Mucosa of descending colon (tissue), 3 donors: ENCODE results near the gene CARMIL1. TPM values are rescaled to one million over a fixed set of nuclear protein-coding genes. Genes with fewer than 3 reads are reported as not detected.
A peak's percentile ranks its signal among the peaks of the same experiment; 100 is the strongest.

Experiments used
- ATAC-seq: fragments of 200-7000 bp; cut with Tn5 transposase; one replicate; pipeline ENCODE4 v1.9.1; 2020; ENCODE audit warnings: mild to moderate bottlenecking, moderate library complexity
- DNase-seq, 3 donors: peaks; one replicate each; pipeline ENCODE4 v3.0.0-alpha.2; 2020
- H3K36me3 ChIP-seq: fragments of 200-600 bp; one replicate; pipeline ENCODE4 v1.8.0; 2021; ENCODE audit warnings: low read depth, mild to moderate bottlenecking
- H3K4me1 ChIP-seq: fragments of 200-600 bp; one replicate; pipeline ENCODE4 v1.8.0; 2021; ENCODE audit warnings: low read depth, mild to moderate bottlenecking
- H3K4me3 ChIP-seq: fragments of 200-600 bp; one replicate; pipeline ENCODE4 v1.8.0; 2021; ENCODE audit warnings: mild to moderate bottlenecking
- H3K9me3 ChIP-seq: fragments of 200-600 bp; one replicate; pipeline ENCODE4 v1.8.0; 2021; ENCODE audit warnings: mild to moderate bottlenecking
- intact Hi-C, 2 donors: fragments of 100-400 bp; cut with DNase I in 1 of 2; cut with micrococcal nuclease in 1 of 2; formaldehyde crosslinking; loops; one replicate each; pipeline versions ENCODE4 v1.11.0 to v1.11.1; 2022; cut with DNase I, micrococcal nuclease
- total RNA-seq, 3 donors: library from RNA; stranded (reverse); fragmentation: NEBNext Ultra II Directional in 2 of 3; extraction: Animal tissue kit (Norgen Biotek cat#: 25700) in 2 of 3; gene quantifications; one replicate each; pipeline versions ENCODE4 v1.2.1 to v1.2.4, GENCODE V29; 2021 to 2023
- TF ChIP-seq, protein P1 (sequence below): fragments of 200-600 bp; IDR thresholded peaks from one replicate; pipeline ENCODE4 v1.8.0; 2022; ENCODE audit warnings: antibody characterized with exemption, mild to moderate bottlenecking
- donor health status: DM: no; HTN: no; CAD: no; lungs with moderate emphysema.
- donor health status: DM: no; HTN: no; CAD: no.
- donor health status: DM: no; HTN: yes; CAD: no.

CARMIL1 gene
- total RNA-seq, 3 donors from 2014 or later: 21.8 to 61.0 (median 44.8) TPM

DNA sequence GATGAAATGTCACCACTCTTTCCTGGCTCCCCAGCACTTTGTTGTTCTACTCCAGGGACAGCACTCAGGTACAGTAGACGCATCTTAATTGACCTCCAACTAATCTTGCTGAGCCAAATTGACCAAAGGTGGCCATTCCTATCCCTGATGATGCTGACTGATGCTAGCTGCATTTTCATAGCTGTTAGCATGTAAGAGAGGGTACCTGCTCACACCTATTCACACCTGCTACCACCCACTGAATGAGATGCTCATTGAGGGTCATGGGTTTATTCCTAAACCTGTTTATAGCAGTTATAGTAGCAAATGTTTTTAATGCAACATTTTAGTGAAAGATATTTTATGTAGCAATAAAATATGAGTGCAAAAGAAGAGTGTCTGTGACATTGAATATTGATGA, 145.1 kb downstream of the CARMIL1 start:
- ATAC-seq (no peak), DNase-seq (no peak)
- no peaks in the 10 kb centered on the region for H3K9me3 ChIP-seq
- H3K4me1 ChIP-seq: no peaks in the 10 kb centered on the region
- no peaks in the 10 kb centered on the region for H3K36me3 ChIP-seq
- no peak overlapping the region for H3K4me3 ChIP-seq
- intact Hi-C loops: no loop called here
- TF ChIP-seq, protein P1, sequence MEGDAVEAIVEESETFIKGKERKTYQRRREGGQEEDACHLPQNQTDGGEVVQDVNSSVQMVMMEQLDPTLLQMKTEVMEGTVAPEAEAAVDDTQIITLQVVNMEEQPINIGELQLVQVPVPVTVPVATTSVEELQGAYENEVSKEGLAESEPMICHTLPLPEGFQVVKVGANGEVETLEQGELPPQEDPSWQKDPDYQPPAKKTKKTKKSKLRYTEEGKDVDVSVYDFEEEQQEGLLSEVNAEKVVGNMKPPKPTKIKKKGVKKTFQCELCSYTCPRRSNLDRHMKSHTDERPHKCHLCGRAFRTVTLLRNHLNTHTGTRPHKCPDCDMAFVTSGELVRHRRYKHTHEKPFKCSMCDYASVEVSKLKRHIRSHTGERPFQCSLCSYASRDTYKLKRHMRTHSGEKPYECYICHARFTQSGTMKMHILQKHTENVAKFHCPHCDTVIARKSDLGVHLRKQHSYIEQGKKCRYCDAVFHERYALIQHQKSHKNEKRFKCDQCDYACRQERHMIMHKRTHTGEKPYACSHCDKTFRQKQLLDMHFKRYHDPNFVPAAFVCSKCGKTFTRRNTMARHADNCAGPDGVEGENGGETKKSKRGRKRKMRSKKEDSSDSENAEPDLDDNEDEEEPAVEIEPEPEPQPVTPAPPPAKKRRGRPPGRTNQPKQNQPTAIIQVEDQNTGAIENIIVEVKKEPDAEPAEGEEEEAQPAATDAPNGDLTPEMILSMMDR: no peak

DNA sequence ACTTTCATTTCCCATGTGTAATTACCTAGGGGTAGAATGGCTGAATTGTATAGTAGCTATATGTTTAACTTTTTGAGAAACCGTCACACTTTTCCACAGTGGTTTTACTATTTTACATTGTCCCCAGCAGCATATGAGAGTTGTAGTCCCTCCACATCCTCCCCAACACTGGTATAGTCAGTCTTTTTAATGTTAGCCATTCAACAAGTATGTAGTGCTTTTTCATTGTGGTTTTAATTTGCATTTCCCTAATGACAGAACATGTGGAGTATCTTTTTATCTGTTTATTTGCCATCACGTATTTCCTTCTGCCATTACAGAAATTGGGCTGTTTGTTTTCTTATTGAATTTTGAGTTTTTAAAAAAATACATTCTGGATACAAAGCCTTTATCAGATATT, 148.4 kb downstream of the CARMIL1 start:
- no peak for ATAC-seq
- intact Hi-C loops: no loop called here
- no peaks in the 10 kb centered on the region for H3K36me3 ChIP-seq
- no peaks in the 10 kb centered on the region for H3K4me1 ChIP-seq
- DNase-seq: no peak
- no peak overlapping the region for H3K4me3 ChIP-seq
- H3K9me3 ChIP-seq: no peaks in the 10 kb centered on the region
- TF ChIP-seq, protein P1: no peak

DNA sequence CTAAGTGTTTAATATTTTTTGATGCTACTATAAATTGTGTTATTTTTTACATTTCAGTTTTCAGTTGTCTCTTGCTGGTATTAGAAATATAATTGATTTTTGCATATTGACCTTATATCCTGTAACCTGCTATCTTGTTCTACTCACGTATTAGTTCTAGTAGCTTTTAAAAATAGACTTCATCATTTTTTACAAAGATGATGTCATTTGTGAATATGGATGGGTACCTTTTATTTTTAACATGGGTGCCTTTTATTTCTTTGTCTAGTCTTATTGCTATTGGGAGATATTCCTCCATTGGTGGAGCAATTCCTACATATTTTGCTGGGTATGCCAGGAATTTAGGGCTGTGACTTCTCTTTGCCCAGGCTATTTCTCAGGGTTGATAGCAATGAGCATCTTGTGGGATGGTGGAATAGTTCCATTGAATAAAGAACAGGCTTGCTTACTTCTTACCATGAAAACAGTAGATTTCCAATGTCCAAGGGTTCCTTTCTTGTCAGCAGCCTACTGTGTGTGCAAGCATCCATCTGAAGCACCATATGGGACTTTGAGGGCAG, 149.7 kb downstream of the CARMIL1 start:
- Histone ChIP-seq H3K4me1 (no peaks in the 10 kb centered on the region), H3K36me3 (no peaks in the 10 kb centered on the region), H3K9me3 (no peaks in the 10 kb centered on the region), H3K4me3 (no peak overlapping the region)
- no peak for ATAC-seq
- intact Hi-C loops: no loop called here
- TF ChIP-seq, protein P1: no peak
- no peak for DNase-seq

DNA sequence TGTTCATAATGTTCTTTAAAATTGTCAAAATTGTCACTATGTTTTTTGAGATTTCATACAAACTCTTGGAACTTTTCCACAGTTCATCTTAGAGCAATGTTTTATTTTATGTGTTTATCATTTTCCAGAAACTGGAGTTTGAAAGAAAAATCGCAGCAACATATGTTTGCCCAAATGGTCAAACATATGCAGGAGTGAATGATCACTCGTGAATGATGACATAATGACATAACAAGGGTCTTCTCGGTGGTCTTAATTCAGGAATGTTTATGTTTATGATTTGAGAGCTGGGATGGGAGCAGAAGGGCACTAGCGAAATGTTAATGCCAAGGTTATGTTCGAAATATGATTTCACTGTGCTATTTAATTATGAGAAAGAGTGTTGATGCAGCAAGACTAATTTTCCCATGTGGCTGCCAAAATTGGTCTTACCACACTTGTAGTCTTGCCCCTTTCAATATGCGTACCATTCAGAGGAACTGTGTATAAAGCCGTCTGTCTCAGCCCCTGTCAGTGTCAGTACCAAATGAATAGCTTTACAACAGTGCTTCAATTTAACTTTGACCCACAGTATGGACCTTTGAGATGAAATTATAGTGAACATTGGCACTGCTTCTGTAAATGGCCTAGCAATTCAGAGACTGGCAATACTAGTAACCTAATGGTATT, 152.3 kb downstream of the CARMIL1 start:
- DNase-seq: no peak
- TF ChIP-seq, protein P1: no peak
- Histone ChIP-seq H3K4me1 (no peaks in the 10 kb centered on the region), H3K9me3 (no peaks in the 10 kb centered on the region), H3K36me3 (no peaks in the 10 kb centered on the region), H3K4me3 (no peak overlapping the region)
- intact Hi-C loops: no loop called here
- ATAC-seq: peak; percentile 84

DNA sequence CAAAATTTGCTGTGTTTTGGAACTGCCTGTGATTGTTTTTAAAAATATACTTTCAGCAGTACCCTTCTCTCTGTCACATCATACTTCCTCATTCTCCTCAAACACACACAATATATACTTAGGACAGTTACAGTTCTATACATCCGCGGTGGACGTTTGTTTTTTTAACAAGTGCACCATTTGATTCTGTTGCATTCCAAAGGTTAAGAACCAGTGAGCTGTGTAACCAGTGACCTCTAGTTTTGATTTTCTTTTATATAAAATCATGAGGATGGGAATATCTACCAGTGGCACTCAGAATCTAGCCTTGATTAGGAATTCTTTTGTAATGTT, 152.8 kb downstream of the CARMIL1 start:
- ATAC-seq: peak; percentile 71
- no peaks in the 10 kb centered on the region for H3K36me3 ChIP-seq
- no peaks in the 10 kb centered on the region for H3K9me3 ChIP-seq
- H3K4me3 ChIP-seq: no peak overlapping the region
- TF ChIP-seq, protein P1: no peak
- no peaks in the 10 kb centered on the region for H3K4me1 ChIP-seq
- intact Hi-C loops: no loop called here
- no peak for DNase-seq
